ENCODE results near the gene IL9.

IL9 gene

GRCh38 chr5:135866016-135866415, 29.6 kb downstream of the IL9 start:
- Histone ChIP-seq H3K9me3 (no peaks in the 10 kb centered on the region), H3K27ac (no peak overlapping the region), H3K4me3 (no peak overlapping the region), H3K36me3 (no peaks in the 10 kb centered on the region), H3K27me3 (no peaks in the 10 kb centered on the region), H3K4me1 (no peaks in the 10 kb centered on the region)
- no peak for DNase-seq
- TF ChIP-seq, protein P1, sequence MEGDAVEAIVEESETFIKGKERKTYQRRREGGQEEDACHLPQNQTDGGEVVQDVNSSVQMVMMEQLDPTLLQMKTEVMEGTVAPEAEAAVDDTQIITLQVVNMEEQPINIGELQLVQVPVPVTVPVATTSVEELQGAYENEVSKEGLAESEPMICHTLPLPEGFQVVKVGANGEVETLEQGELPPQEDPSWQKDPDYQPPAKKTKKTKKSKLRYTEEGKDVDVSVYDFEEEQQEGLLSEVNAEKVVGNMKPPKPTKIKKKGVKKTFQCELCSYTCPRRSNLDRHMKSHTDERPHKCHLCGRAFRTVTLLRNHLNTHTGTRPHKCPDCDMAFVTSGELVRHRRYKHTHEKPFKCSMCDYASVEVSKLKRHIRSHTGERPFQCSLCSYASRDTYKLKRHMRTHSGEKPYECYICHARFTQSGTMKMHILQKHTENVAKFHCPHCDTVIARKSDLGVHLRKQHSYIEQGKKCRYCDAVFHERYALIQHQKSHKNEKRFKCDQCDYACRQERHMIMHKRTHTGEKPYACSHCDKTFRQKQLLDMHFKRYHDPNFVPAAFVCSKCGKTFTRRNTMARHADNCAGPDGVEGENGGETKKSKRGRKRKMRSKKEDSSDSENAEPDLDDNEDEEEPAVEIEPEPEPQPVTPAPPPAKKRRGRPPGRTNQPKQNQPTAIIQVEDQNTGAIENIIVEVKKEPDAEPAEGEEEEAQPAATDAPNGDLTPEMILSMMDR (IDR thresholded peaks at IDR 0.05): no peak
- intact Hi-C loops (cut with DNase I; ENCODE audit: low total_unique reads): no loop called here

DNA sequence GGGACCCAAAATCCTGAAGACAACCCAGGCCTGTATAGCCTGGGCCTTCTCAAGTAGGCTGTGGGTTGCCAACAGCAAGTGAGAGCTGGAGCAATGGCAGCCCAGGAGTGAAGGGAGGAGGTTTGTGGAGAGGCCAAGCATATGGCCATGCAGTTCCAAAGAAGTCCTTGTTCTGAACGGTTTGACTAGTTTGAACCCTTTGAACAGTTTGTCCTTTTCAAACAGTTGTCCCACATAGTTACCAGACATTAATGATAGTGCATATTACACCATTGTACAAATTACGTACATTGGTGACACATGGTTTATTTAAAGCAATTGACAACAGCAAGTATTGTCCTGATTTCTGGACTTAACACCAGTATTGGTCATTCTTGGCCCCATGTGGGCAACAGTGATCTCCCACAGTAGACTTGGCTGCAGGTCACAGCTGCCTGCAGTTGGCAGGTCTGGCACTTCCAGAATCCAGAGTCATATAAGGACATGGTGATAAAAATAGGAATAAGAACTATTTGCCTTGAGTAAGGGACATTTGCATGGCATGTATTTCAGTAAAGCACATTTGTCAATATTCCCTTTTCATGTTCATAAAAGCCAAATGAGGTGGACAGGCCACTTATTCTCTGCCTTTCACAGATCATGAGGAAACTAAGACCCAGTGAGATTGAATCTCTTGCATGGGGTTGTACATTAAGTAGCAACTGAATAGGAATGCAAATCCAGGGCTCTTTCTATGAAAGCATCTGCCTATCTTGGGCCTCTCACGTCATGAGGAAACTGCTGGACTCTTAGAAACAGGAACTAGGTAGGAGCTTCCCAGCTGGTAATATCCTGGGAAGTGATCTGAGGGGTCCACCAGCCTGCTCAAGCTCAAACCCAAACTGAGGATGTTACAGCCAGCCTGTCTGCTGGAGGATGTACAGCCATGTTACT, 30.9 kb downstream of the IL9 start:
- Histone ChIP-seq H3K9me3 (no peaks in the 10 kb centered on the region), H3K27ac (no peak overlapping the region), H3K4me1 (no peaks in the 10 kb centered on the region), H3K36me3 (no peaks in the 10 kb centered on the region), H3K4me3 (no peak overlapping the region), H3K27me3 (no peaks in the 10 kb centered on the region)
- TF ChIP-seq, protein P1 (IDR thresholded peaks at IDR 0.05): no peak
- no peak for DNase-seq
- intact Hi-C loops (cut with DNase I; ENCODE audit: low total_unique reads): no loop called here

DNA sequence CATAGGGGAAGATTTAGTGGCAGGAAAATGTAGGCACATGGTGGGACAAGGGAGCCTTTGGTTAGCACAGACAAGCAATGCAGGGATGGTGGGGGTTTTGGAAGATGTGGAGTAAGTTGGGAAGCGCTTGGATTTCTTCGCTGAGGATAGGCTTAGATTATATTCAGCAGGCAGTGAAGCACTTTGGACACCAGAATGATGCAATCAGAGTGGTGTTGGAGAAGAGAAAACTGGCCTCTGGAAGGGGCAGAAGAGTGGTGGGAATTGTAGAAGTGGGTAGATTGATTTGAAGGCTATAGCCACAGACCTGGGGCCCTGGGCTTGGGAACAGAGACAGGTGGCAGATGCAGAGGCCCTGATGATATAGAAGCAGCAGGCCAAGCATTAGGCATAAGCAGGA, 32.9 kb downstream of the IL9 start:
- H3K27me3 ChIP-seq: no peaks in the 10 kb centered on the region
- no peak overlapping the region for H3K4me3 ChIP-seq
- intact Hi-C loops (cut with DNase I; ENCODE audit: low total_unique reads): no loop called here
- no peaks in the 10 kb centered on the region for H3K36me3 ChIP-seq
- TF ChIP-seq, protein P1 (IDR thresholded peaks at IDR 0.05): no peak
- no peak for DNase-seq
- no peak overlapping the region for H3K27ac ChIP-seq
- H3K9me3 ChIP-seq: no peaks in the 10 kb centered on the region
- H3K4me1 ChIP-seq: no peaks in the 10 kb centered on the region

DNA sequence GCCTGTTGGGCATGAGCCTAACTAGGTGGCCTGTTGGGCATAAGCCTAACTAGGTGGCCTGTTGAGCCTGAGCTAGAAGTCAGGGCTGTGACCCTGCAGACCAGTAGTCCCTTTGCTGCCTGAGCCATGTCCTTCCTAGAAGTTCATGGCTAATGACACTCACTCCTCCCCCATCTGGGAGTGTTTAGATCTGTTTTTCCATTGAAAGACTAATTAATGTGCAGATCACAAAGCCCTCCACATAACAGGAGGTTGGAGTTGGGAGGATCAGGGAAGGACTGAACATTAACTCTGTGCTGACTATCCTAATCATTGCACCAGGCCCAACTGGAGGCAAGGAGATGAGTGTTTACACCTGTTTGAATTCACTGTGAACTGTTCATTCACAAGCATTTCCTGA, 33.6 kb downstream of the IL9 start:
- Histone ChIP-seq H3K27me3 (no peaks in the 10 kb centered on the region), H3K36me3 (no peaks in the 10 kb centered on the region), H3K4me1 (no peaks in the 10 kb centered on the region), H3K27ac (no peak overlapping the region), H3K9me3 (no peaks in the 10 kb centered on the region), H3K4me3 (no peak overlapping the region)
- TF ChIP-seq, protein P1 (IDR thresholded peaks at IDR 0.05): no peak
- intact Hi-C loops (cut with DNase I; ENCODE audit: low total_unique reads): no loop called here
- no peak for DNase-seq

GRCh38 chr5:135861641-135862040, 34.0 kb downstream of the IL9 start:
- no peaks in the 10 kb centered on the region for H3K9me3 ChIP-seq
- intact Hi-C loops (cut with DNase I; ENCODE audit: low total_unique reads): no loop called here

More at GRCh38 chr5:135861641-135862040, 34.0 kb downstream of the IL9 start:
- Histone ChIP-seq H3K27ac (no peak overlapping the region), H3K27me3 (no peaks in the 10 kb centered on the region), H3K4me1 (no peaks in the 10 kb centered on the region), H3K36me3 (no peaks in the 10 kb centered on the region), H3K4me3 (no peak overlapping the region)
- TF ChIP-seq, protein P1 (IDR thresholded peaks at IDR 0.05): no peak
- no peak for DNase-seq
